HEK293 (cell line): Measurements from ENCODE around the gene DNMT3A.

Source experiments
- CTCF ChIA-PET: fragments of 350-600 bp; formaldehyde crosslinking; extraction: SDS; loops from one replicate; lab custom pipeline; 2021; ENCODE audit warnings: antibody characterized with exemption; lab: Yijun Ruan, JAX
- POLR2A ChIA-PET: fragments of 300-600 bp; formaldehyde crosslinking; extraction: SDS; loops from one replicate; lab custom pipeline; 2020; ENCODE audit warnings: antibody characterized with exemption, inconsistent platforms; lab: Yijun Ruan, JAX
- H3K27ac ChIP-seq: fragments of 200-500 bp; sonication (Bioruptor generic); 2 replicates; pipeline ENCODE4 v1.5.1; 2014; ENCODE audit warnings: low read depth, low read length, control low read depth, inconsistent platforms; ENCODE audit errors: extremely low read depth
- H3K36me3 ChIP-seq, 2 experiments: fragments of 200-500 bp in 1 of 2; sonication (Bioruptor generic) in 1 of 2; 1 replicate in 1 of 2; 2 replicates in 1 of 2; pipeline ENCODE4 v1.5.1; 2014 to 2017; ENCODE audit warnings: inconsistent platforms in 2 of 2, low read length in 2 of 2; ENCODE audit not compliant: control insufficient read depth in 2 of 2, insufficient read depth in 1 of 2
- H3K4me1 ChIP-seq: fragments of 200-500 bp; sonication (Bioruptor generic); 2 replicates; pipeline ENCODE4 v1.5.1; 2014; ENCODE audit warnings: mild to moderate bottlenecking, low read length, inconsistent platforms; ENCODE audit not compliant: control insufficient read depth, insufficient read depth
- H3K4me3 ChIP-seq: 2 replicates; pipeline ENCODE4 v1.5.1; 2011; ENCODE audit warnings: low read depth, mild to moderate bottlenecking, control low read depth, low read length, moderate library complexity
- H3K9me3 ChIP-seq: fragments of 200-500 bp; sonication (Bioruptor generic); 2 replicates; pipeline ENCODE4 v1.5.1; 2014; ENCODE audit warnings: low read depth, low read length, inconsistent platforms; ENCODE audit not compliant: control insufficient read depth, insufficient read depth
- KLF1 ChIP-seq: fragments of 450-650 bp; formaldehyde crosslinking; IDR thresholded peaks from 2 replicates; pipeline ENCODE4 v1.5.1; 2016; ENCODE audit warnings: missing biosample characterization, missing genetic modification characterization
- ZIC2 ChIP-seq: fragments of 450-650 bp; formaldehyde crosslinking; IDR thresholded peaks from 2 replicates; pipeline ENCODE4 v1.5.1; 2016; ENCODE audit warnings: missing biosample characterization, missing genetic modification characterization
- ZNF112 ChIP-seq: fragments of 450-650 bp; formaldehyde crosslinking; IDR thresholded peaks from 2 replicates; pipeline ENCODE4 v1.5.0; 2017; ENCODE audit warnings: missing biosample characterization, missing genetic modification characterization
- ZNF133 ChIP-seq: fragments of 450-650 bp; formaldehyde crosslinking; IDR thresholded peaks from 2 replicates; pipeline ENCODE4 v1.5.1; 2016; ENCODE audit warnings: missing biosample characterization, missing genetic modification characterization
- ZNF138 ChIP-seq: fragments of 450-650 bp; formaldehyde crosslinking; IDR thresholded peaks from 2 replicates; pipeline ENCODE4 v1.5.1; 2016; ENCODE audit warnings: missing biosample characterization, missing genetic modification characterization, borderline replicate concordance
- ZNF169 ChIP-seq: fragments of 450-650 bp; formaldehyde crosslinking; IDR thresholded peaks from 2 replicates; pipeline ENCODE4 v1.5.1; 2016; ENCODE audit warnings: missing biosample characterization, missing genetic modification characterization
- ZNF214 ChIP-seq: fragments of 450-650 bp; formaldehyde crosslinking; IDR thresholded peaks from 2 replicates; pipeline ENCODE4 v1.5.1; 2017; ENCODE audit warnings: missing biosample characterization, mild to moderate bottlenecking, missing genetic modification characterization, borderline replicate concordance
- ZNF423 ChIP-seq: fragments of 450-650 bp; formaldehyde crosslinking; IDR thresholded peaks from 2 replicates; pipeline ENCODE4 v1.5.1; 2016; ENCODE audit warnings: missing biosample characterization, missing genetic modification characterization
- ZNF473 ChIP-seq: fragments of 450-650 bp; formaldehyde crosslinking; IDR thresholded peaks from 2 replicates; pipeline ENCODE4 v1.5.1; 2017; ENCODE audit warnings: missing biosample characterization, missing genetic modification characterization
- ZNF544 ChIP-seq: fragments of 450-650 bp; formaldehyde crosslinking; IDR thresholded peaks from 2 replicates; pipeline ENCODE4 v1.5.0; 2017; ENCODE audit warnings: missing biosample characterization, missing genetic modification characterization
- ZNF658 ChIP-seq: fragments of 450-650 bp; formaldehyde crosslinking; IDR thresholded peaks from 2 replicates; pipeline ENCODE4; 2016; ENCODE audit warnings: missing biosample characterization, missing genetic modification characterization
- ZNF791 ChIP-seq: fragments of 450-650 bp; formaldehyde crosslinking; IDR thresholded peaks from 2 replicates; pipeline ENCODE4 v1.5.1; 2016; ENCODE audit warnings: missing biosample characterization, missing genetic modification characterization
- ZNF792 ChIP-seq: fragments of 450-650 bp; formaldehyde crosslinking; IDR thresholded peaks from 2 replicates; pipeline ENCODE4 v1.5.1; 2016; ENCODE audit warnings: missing biosample characterization, missing genetic modification characterization
- ZNF837 ChIP-seq: fragments of 450-650 bp; formaldehyde crosslinking; IDR thresholded peaks from 2 replicates; pipeline ENCODE4 v1.5.1; 2016; ENCODE audit warnings: missing biosample characterization, missing genetic modification characterization
- TF ChIP-seq, protein P1 (sequence below): fragments of 450-650 bp; formaldehyde crosslinking; IDR thresholded peaks from 2 replicates; pipeline ENCODE4 v1.5.1; 2016; ENCODE audit warnings: missing biosample characterization, missing genetic modification characterization
- TF ChIP-seq, protein P2 (sequence below): fragments of 450-650 bp; formaldehyde crosslinking; IDR thresholded peaks from 2 replicates; pipeline ENCODE4 v1.5.1; 2016; ENCODE audit warnings: missing biosample characterization, missing genetic modification characterization
- TF ChIP-seq, protein P3 (sequence below): fragments of 450-650 bp; formaldehyde crosslinking; IDR thresholded peaks from 2 replicates; pipeline ENCODE4 v1.5.1; 2016; ENCODE audit warnings: missing biosample characterization, missing genetic modification characterization

DNMT3A gene

DNA sequence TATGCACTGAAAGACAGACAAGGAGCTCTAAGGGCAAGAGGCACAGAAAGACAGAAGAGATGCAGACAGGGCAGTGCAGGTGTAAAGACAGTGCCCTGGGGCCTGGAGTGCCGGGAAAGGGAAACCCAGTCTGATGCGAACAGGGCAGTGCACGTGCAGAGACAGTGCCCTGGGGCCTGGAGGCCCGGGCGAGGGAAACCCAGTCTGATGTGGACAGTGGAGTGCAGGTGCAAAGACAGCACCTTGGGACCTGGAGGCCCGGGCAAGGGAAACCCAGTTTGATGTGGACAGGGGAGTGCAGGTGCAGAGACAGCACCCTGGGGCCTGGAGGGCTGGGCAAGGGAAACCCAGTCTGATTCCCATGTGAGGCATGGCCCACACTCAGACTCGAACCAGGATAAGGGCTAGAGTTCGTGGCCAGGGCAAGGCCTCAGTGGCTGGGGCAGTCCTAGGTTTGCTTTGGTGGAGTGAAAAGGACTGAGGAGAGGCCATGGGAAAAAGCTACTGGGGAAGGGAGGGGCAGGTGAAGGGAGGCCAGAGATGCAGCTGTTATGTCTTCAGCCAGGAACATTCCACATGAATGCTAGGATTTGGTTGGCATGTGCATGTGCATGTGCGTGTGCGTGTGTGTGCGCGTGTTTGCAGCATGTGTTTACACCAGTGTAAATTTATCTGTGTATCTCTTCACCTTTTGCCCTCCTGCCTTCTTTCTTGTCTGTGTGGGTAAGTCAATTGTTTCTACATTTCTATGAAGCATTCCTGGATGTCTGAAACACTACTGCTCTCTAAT lies 39.1 kb upstream of the DNMT3A start:
- POLR2A ChIA-PET, result no interaction called here
- Histone ChIP-seq H3K9me3 (no peaks in the 10 kb centered on the region), H3K36me3 (no peaks in the 10 kb centered on the region; a peak in 1 of 3 replicates), H3K4me1 (peaks cover 5% of the 10 kb centered on the region), H3K4me3 (no peak overlapping the region), H3K27ac (no peak overlapping the region)
- TF ChIP-seq ZNF791 (tag by site-specific recombination) (no peak), ZNF138 (tag by site-specific recombination) (no peak)
- TF ChIP-seq, protein P1, sequence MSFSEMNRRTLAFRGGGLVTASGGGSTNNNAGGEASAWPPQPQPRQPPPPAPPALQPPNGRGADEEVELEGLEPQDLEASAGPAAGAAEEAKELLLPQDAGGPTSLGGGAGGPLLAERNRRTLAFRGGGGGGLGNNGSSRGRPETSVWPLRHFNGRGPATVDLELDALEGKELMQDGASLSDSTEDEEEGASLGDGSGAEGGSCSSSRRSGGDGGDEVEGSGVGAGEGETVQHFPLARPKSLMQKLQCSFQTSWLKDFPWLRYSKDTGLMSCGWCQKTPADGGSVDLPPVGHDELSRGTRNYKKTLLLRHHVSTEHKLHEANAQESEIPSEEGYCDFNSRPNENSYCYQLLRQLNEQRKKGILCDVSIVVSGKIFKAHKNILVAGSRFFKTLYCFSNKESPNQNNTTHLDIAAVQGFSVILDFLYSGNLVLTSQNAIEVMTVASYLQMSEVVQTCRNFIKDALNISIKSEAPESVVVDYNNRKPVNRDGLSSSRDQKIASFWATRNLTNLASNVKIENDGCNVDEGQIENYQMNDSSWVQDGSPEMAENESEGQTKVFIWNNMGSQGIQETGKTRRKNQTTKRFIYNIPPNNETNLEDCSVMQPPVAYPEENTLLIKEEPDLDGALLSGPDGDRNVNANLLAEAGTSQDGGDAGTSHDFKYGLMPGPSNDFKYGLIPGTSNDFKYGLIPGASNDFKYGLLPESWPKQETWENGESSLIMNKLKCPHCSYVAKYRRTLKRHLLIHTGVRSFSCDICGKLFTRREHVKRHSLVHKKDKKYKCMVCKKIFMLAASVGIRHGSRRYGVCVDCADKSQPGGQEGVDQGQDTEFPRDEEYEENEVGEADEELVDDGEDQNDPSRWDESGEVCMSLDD (tag by site-specific recombination), result no peak
- CTCF ChIA-PET, result interaction anchor here (1.1 kb wide), 1 partner anchor 19 kb away, joined by 4 read pairs; no protein-coding TSS in a partner anchor

DNA sequence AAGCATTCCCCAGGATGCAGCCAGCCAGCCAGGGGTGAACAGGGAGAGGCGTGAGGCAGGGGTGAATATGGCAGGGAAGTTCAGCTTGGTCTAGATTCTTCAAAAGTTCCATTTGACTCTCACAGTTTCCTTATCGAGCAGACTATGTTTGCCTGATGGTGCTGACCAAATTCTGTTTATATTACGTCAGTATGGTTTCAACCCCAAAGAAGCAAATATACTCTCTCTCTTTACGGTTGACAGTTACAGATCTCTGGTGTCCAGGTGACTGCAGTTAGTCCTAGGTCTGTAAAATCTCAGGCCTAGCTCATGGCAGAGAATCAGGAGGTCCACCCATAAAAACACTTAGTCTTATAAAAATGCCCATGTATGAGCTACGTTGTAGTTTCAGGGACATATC lies 38.3 kb upstream of the DNMT3A start:
- Histone ChIP-seq H3K4me3 (no peak overlapping the region), H3K9me3 (no peaks in the 10 kb centered on the region), H3K4me1 (peaks cover 5% of the 10 kb centered on the region), H3K27ac (no peak overlapping the region), H3K36me3 (no peaks in the 10 kb centered on the region; a peak in 1 of 3 replicates)
- ChIA-PET CTCF (interaction anchor here (0.6 to 1.1 kb wide), 2 partner anchors 18 to 118 kb away, joined by 3 to 4 read pairs; no protein-coding TSS in a partner anchor), POLR2A (no interaction called here)
- TF ChIP-seq ZNF423 (tag by site-specific recombination), result no peak
- no peak for TF ChIP-seq ZIC2
- no peak for TF ChIP-seq ZNF837 (tag by site-specific recombination)
- no peak for TF ChIP-seq ZNF133 (tag by site-specific recombination)
- TF ChIP-seq, protein P2, sequence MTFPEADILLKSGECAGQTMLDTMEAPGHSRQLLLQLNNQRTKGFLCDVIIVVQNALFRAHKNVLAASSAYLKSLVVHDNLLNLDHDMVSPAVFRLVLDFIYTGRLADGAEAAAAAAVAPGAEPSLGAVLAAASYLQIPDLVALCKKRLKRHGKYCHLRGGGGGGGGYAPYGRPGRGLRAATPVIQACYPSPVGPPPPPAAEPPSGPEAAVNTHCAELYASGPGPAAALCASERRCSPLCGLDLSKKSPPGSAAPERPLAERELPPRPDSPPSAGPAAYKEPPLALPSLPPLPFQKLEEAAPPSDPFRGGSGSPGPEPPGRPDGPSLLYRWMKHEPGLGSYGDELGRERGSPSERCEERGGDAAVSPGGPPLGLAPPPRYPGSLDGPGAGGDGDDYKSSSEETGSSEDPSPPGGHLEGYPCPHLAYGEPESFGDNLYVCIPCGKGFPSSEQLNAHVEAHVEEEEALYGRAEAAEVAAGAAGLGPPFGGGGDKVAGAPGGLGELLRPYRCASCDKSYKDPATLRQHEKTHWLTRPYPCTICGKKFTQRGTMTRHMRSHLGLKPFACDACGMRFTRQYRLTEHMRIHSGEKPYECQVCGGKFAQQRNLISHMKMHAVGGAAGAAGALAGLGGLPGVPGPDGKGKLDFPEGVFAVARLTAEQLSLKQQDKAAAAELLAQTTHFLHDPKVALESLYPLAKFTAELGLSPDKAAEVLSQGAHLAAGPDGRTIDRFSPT (tag by site-specific recombination), result no peak
- no peak for TF ChIP-seq ZNF658
- TF ChIP-seq ZNF112 (tag by site-specific recombination), result no peak
- no peak for TF ChIP-seq ZNF169 (tag by site-specific recombination)
- TF ChIP-seq ZNF544 (tag by site-specific recombination), result no peak
- no peak for TF ChIP-seq ZNF214 (tag by site-specific recombination)
- TF ChIP-seq, protein P3, sequence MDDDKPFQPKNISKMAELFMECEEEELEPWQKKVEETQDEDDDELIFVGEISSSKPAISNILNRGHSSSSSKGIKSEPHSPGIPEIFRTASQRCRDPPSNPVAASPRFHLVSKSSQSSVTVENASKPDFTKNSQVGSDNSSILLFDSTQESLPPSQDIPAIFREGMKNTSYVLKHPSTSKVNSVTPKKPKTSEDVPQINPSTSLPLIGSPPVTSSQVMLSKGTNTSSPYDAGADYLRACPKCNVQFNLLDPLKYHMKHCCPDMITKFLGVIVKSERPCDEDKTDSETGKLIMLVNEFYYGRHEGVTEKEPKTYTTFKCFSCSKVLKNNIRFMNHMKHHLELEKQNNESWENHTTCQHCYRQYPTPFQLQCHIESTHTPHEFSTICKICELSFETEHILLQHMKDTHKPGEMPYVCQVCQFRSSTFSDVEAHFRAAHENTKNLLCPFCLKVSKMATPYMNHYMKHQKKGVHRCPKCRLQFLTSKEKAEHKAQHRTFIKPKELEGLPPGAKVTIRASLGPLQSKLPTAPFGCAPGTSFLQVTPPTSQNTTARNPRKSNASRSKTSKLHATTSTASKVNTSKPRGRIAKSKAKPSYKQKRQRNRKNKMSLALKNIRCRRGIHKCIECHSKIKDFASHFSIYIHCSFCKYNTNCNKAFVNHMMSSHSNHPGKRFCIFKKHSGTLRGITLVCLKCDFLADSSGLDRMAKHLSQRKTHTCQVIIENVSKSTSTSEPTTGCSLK (tag by site-specific recombination), result no peak
- no peak for TF ChIP-seq ZNF473 (tag by site-specific recombination)
- no peak for TF ChIP-seq ZNF792 (tag by site-specific recombination)
- TF ChIP-seq KLF1 (tag by site-specific recombination), result no peak
